SW480 (cell line): ENCODE measurements around the gene GNAS.

Source experiments
- DNase-seq: peaks from one replicate; pipeline ENCODE4 v3.0.0-alpha.2; 2016; ENCODE audit warnings: low spot score

The GNAS gene

GRCh38 chr20:58854638-58855471 is 2.3 kb downstream of the GNAS start:
- DNase-seq, result no peak

DNA sequence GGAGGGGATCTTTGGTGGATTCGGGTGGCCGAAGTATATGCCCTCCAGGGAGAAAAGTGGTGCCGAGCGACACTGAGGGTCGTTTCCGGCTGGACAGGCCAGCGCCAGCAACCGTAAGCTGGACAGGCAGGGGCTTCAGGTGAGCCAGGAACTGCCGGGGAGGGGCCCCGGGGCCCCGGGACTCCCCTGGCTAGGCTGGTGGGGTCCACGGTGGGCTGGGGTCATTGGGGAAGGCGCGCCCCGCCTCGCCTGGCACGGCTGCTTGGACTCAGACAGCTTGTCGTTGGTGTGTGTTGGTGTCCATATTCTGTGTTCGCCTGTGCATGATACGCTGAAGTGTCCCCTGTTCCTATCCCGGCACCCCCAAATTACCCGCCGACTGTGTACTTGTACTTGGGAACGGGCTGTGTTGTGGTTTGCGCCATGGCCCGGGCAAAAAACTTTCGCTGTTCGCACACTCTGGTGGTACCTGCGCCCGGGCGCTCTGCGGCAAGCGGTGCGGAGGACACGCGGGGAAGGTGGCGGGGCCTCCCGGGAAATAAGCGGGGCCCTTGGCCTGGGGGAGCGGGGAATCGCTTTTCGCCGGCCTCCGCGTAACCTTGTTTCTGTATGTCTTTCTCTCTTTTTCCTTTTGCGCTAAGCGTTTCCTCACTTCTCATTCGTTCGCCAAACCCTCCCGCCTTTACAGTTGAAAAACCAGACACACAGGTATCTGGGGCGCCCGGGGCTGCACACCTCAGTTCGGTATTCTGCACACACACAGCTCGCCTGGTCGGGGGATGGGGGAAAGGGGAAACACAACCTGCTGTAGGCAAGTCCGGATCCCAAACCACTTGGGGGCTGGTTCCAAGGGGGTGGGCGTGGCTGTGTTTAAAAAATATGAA is 3.2 kb downstream of the GNAS start:
- no peak for DNase-seq

DNA sequence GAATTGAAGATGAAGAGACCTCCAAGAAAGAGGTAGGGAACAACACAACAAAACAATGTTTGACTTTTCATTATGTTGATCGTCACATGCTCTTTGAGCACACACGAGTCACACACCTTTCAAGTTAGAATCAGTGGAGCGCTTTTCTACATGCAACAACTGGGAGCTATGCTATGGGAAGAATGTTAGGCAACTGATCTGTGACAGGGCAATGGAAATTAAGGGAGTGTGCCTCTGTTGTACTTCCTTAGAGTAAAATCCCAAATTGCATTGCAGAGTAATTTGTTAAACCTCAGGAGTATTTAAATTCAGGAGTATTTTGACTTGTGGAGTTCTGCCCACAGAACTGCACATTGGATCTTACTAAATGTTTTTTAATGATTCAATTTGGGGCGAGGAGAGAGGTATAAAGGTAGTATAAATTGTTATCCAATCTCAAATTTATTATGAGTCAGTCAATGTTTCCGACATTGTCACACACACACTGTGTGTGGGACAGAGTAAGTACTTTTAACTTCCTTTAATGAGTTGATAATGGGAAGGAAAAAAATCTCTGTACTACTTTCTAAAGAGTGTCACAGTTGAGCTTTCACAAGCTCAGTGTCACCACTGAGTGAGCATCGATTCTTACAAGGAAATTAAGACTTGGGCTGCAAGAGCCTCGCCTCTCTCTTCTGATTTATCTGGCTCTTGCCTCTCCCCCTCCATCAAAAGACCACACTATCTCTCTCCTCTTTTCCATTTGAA is 10.7 kb downstream of the GNAS start:
- no peak for DNase-seq

DNA sequence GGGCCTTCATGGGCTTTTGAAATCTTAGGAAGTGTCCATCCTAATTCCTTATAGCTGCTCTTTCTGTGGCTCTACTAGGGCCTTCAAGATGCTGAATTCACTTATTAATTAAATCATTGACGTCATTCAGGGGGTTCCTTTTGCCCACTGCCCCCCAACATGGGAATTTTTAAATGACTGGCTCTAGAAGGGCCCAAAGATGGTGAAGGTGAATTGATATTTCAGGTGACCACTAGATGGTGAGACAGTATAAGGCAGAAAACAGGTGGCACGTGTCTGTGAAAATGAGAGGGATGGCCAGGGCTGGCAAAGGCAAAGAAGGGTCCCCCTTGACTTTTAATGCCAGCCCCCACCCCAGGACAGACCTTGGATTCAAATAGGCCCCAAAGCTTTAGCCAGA is 11.8 kb downstream of the GNAS start:
- peak; percentile 22 for DNase-seq

GRCh38 chr20:58865843-58866242 is 13.3 kb downstream of the GNAS start:
- DNase-seq, result no peak

DNA sequence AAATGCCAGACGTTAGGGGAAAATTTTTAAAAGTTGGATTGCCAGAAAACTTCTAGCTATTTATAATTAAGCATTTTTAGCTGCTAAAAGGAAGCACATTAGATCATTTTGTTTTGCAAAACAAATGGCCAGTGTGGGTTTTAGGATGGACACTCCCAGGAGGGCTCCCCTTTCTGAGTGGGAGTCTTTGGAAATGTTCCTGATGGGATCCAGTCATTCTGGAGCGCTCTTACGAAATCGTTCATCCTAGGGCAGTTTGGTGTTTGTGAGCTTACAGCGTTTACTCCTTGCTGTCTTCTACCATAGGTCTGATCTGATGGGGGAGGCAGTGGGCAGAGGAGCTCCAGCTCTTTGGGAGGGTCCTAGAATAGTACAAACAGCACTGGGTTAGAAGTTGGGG is 14.7 kb downstream of the GNAS start:
- no peak for DNase-seq

DNA sequence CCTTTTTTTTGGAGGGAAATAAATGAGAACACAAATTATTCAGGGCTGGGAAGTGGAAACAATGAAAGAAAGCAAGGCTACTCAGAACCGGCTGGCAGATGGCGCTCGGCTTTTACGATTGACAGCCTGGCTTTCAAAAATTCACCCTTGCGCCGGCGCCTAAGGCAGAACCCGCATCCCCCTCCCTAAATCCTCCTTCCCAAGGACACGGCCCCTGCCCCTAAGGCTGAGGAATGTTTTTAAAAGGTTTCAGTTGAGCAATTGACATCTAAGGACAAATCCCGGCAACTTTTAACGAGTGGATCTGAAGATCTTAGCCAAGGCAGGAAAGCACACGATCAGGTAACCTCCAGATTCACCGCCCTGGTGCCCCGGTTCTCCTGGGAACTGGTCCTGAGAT is 16.3 kb downstream of the GNAS start:
- no peak for DNase-seq

DNA sequence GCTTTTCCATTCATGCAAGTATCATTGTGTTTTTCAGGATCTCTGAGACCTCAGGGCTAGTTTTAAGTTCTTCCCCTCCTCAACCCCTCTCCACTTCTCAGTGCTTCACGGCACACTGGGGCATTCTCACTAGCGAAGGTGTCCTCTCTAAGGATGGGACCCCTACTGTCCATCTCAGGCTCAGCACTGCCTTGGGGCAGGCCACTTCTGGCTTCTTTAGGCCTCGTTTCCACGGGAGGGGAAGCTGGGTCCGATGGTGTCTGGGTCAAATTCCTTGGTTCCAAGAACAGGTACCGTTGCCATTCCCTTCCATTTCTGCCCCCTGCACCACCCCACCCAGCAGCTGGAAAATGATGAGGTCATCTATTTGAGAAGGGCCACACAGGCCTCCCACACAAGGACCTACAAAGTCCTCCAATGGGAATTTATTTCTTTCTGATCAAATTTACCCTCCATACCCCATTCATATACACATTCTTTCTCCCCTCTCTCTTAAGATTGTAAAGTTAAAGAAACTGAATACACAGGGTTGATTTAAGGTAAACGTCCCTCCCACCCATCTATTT is 17.2 kb downstream of the GNAS start:
- no peak for DNase-seq

GRCh38 chr20:58870293-58871014 is 17.9 kb downstream of the GNAS start:
- peak; percentile 68 for DNase-seq

DNA sequence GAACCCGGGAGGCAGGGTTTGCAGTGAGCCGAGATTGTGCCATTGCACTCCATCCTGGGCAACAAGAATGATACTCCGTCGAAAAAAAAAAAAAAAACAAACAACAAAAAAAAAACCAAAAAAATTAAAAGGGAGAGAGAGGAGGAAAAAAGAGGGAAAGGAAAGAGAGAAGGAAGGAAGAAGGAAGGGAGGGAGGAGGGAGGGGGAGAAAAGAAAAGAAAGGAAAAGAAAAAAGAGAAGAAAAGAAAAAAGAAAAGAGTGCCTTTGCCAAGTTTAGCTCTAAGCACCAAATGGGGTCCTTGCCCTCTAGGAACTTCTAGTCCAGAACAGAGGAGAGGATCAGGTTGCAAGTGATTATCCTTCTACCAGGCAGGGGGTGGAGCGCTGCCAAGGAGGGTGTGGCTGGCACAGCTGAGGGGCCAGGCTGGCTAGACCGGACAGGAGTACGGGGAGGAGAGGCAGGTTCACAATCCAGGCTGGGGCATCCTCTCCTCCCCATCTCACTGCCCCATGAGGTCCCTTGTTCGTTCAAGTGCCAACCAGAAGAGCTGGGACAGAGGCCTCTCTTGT is 19.1 kb downstream of the GNAS start:
- peak; percentile 28 for DNase-seq

DNA sequence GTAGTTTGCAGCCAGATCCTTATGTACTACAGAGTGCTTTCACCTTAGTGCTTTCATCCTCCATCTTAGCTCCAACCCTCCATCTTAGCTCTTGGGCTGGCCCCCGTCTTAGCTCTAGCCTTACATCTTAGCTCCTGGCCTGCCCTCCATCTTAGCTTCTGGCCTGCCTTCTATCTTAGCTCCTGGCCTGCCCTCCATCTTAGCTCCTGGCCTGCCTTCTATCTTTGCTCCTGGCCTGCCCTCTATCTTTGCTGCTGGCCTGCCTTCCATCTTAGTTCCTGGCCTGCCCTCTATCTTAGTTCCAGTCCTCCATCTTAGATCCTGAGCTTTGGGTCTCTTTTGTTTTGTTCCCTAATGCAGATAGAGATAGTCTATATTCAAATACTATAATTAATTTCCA is 22.0 kb downstream of the GNAS start:
- DNase-seq, result no peak

DNA sequence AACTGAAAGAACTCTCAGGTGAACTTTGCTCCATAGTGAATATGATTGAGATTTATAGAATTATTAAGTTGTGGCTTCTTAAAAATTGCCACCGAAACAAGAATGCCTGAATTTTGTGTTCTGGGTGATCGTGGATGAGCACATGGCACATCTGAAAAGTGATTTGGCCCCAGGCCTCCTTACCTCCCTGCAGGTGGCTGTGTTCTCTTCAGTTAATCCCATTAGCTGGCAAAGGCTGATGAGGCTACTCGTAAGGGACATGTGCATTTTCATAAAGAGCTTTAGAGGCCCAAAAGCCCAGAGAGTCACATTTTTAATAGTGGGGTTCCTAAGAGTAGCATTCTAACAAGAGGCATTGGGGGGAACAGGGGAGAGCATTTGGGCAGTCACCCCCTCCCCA is 22.6 kb downstream of the GNAS start:
- no peak for DNase-seq

GRCh38 chr20:58875541-58876134 is 23.1 kb downstream of the GNAS start:
- DNase-seq, result no peak

GRCh38 chr20:58876437-58876836 is 23.9 kb downstream of the GNAS start:
- DNase-seq, result no peak

DNA sequence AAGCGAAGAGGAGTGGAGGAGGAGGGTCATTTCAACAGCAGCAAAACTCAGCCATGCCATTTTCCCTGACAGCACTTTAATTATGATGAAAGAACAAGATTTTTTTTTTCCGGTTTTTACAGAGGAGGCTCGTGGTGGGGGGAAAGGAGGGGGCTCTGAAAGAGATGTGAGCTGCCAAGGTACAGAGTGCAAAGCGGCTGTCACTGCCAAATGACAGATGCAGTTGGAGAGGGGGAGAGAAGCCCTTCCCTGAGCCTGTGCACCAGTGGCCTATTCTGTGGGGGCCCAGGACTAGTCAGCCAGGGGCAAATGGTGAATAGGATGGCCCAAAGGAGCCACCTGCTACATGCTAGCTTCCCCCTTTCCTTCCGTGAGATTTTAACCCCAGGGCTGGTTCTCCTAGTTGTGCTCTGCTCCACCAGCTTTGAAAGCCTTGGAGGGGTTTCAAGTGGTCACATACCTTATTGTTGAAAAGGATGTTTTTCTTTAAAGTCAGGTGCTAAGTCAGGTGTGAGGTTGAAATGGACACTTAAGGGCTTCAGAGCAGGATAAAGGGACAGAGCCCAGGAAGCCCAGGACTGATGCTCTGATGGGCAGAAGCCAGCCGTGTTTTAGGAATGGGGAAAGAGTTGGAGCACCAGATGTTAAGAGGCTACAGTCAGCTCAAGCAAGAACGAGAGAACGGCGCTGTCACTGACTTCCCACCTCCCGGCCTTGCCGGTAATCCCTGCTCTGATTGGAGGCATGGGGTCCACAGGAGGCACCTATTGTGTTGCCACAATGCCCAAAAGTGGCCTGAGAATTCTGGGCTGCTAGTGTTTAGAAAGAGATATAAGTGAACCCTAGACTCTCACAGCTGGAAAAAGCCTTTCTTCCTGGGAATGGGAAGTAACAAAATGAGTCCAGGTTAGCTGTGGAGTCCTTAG is 24.8 kb downstream of the GNAS start:
- no peak for DNase-seq

- DNase-seq, result no peak
These were observed 25.5 kb downstream of the GNAS start for GRCh38 chr20:58877976-58878360.

DNA sequence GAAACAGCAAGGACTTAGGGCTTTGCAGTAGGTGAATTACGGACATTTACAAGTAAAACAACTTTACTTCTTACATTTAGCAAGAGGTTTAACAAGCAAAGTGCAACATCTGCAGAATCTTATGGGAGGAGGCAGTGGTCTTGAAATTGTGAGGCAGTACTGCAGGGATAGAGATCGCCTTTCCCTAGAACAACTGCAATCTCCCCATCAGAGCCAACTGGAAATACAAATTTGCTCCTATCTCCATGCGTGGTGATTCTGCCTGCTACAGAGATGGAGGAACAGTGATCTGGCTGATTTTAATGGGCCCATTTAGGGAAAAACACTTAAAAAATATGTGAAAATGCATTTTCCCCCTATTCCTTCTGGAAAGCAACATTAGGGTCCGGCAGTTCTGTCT is 25.9 kb downstream of the GNAS start:
- DNase-seq, result no peak

- DNase-seq, result no peak
These were observed 27.9 kb downstream of the GNAS start for GRCh38 chr20:58880441-58880840.

DNA sequence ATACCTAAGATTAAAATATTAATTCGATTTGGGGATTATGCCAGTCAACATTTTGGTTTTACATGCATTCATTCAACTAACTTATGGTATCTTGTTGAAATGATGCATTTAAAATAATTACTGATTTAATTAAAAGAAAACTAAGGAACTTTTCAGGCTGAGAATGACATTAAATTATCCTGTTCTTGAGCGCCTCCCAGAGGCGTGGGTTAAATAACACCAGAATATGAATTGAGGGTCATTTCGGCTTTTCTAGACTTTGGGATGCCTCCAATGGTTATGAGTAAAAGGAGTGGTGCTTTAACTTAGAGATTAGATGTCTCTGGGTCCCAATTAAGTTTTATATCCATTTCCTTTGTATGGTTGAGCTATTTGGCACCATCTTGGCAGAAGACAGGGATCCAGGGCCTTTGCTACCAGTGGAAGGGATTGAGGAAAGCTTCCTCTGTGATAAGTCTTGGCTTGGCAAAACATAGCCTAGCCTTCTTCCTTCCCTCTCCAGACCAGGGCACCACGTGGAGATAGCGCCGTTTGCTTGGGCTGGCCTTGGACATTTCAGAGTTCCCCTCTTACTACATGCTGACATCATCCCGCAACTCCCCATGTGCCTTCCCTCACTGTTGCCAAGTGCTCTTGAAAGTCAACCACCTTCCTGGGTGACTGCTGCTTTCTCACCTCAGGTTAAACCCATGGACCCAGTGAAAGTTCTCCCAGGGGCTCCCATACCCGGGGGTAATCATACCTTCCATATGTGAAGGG is 28.7 kb downstream of the GNAS start:
- no peak for DNase-seq
